ENCODE data around the gene NOL4L. TPM values are rescaled to one million over a fixed set of nuclear protein-coding genes. Genes with fewer than 3 reads are reported as not detected.

Gene NOL4L
- total and polyA plus RNA-seq, 9 donors = 10.4 to 20.0 (median 16.1) TPM

DNA sequence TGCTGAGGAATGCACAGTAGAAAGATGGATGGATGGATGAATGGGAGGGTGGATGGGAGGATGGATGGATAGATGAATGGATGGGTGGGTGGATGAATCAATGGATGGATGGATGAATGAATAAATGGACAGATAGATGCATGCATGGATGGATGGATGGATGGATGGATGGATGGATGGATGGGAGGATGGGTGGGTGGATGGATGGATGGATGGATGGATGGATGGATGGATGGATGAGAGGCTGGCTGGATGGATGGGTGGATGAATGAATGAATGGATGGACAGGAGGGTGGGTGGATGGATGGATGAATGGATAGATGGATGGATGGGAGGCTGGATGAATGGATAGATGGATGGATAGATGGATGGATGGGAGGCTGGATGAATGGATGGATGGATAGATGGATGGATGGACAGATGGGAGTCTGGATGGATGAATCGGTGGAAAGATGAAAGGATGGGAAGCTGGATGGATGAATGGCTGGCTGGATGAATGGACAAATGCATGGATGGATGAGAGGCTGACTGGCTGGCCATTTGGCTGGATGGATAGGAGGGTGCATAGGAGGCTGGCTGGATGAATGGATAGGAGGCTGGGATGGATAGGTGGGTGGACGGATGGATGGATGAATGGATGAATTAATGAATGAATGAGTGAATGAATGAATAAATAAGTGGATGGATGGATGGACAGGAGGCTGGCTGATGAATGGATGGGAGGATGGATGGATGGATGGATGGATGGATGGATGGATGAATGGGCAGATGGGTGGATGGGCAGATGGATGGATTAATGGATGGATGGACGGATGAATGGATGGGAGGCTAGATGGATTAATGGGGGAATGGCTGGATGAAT, 28.3 kb upstream of the NOL4L start:
- Histone ChIP-seq H3K27ac (ENCODE audit: low read length) (no peak overlapping the region), H3K9me3 (replicated peaks; ENCODE audit: control insufficient read depth, low read depth, low read length) (no peaks in the 10 kb centered on the region), H3K27me3 (ENCODE audit: control insufficient read depth, insufficient read depth, low read length) (no peaks in the 10 kb centered on the region), H3K36me3 (ENCODE audit: control insufficient read depth, insufficient read depth, low read length) (no peaks in the 10 kb centered on the region), H3K4me1 (ENCODE audit: control insufficient read depth, insufficient read depth, low read length) (peaks cover 25% of the 10 kb centered on the region), H3K4me3 (ENCODE audit: low read length) (no peak overlapping the region)
- WGBS (ENCODE audit: insufficient coverage) = 89% methylated on average over 3 of the region's 3 CpGs
- DNase-seq = no peak

DNA sequence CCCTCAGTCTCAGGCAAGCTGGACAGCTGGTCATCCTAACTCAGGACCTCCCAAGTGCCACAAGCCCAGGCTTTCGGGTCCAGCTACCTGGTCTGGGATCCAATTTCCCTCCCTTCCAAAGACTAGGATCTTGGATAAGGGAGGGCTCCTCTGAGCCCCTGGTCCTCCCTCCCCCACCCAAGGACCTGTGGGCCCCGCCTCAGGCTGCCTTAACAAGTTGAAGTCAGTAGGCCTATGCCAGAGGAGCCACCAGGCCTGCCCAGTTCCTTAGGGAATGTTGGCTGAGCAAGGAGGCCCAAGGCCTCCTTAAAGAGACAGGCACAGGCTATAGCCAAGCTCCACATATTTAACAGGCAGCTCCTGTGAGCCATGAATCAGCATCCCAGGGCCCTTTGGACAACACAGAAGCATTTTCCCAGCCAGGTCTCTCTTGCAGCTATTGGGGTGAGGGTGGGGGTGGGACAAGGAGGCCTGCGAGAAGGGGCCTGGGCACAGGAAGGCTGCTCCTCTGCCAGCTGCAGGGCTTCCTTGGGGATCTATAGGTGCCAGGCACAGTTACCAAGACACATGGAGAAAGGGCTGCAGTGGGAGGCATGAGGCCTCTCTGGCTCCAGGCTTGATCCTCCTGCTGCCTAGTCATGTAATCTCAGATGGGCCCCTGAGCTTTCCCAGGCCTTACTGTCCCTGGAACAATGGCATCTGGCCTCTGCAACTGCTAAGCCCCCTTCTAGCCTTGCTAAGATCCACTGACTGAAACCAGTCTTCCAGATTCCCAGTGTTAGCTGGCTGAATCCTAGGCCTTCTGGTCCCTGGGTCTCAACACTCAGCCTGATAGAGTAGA, 27.4 kb upstream of the NOL4L start:
- H3K36me3 ChIP-seq (ENCODE audit: control insufficient read depth, insufficient read depth, low read length) = no peaks in the 10 kb centered on the region
- no peaks in the 10 kb centered on the region for H3K9me3 ChIP-seq (replicated peaks; ENCODE audit: control insufficient read depth, low read depth, low read length)
- no peak overlapping the region for H3K27ac ChIP-seq (ENCODE audit: low read length)
- DNase-seq = no peak
- 85% methylated on average over 2 of the region's 3 CpGs for WGBS (ENCODE audit: insufficient coverage)
- no peak overlapping the region for H3K4me3 ChIP-seq (ENCODE audit: low read length)
- H3K4me1 ChIP-seq (ENCODE audit: control insufficient read depth, insufficient read depth, low read length) = peaks cover 28% of the 10 kb centered on the region
- no peaks in the 10 kb centered on the region for H3K27me3 ChIP-seq (ENCODE audit: control insufficient read depth, insufficient read depth, low read length)

DNA sequence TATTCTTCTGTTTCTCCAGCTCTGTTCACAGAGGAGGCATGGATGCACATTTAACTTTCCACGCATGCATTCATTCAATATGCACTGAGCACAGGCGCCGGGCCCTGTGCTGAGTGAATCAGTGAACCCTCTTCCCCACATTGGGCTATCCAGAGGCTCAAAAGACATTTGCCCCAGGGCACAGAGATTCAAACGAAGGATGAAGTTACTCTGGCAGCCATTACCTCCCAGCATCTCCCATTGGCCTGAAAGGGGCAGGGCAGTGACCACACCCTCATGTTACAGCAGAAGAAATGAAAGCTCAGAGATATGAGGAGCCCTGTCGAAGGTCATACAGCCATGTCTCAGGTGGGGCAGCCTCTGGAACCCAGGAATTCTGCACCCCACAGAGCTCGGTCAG, 26.7 kb upstream of the NOL4L start:
- WGBS (ENCODE audit: insufficient coverage) = 91% methylated on average over 6 of the region's 6 CpGs
- DNase-seq = no peak
- no peaks in the 10 kb centered on the region for H3K9me3 ChIP-seq (replicated peaks; ENCODE audit: control insufficient read depth, low read depth, low read length)
- H3K4me3 ChIP-seq (ENCODE audit: low read length) = no peak overlapping the region
- H3K4me1 ChIP-seq (ENCODE audit: control insufficient read depth, insufficient read depth, low read length) = peaks cover 30% of the 10 kb centered on the region
- H3K27me3 ChIP-seq (ENCODE audit: control insufficient read depth, insufficient read depth, low read length) = no peaks in the 10 kb centered on the region
- no peak overlapping the region for H3K27ac ChIP-seq (ENCODE audit: low read length)
- no peaks in the 10 kb centered on the region for H3K36me3 ChIP-seq (ENCODE audit: control insufficient read depth, insufficient read depth, low read length)

GRCh38 chr20:32611286-32611685, 26.2 kb upstream of the NOL4L start:
- H3K4me3 ChIP-seq (ENCODE audit: low read length) = no peak overlapping the region
- DNase-seq = no peak
- H3K27ac ChIP-seq (ENCODE audit: low read length) = no peak overlapping the region
- peaks cover 30% of the 10 kb centered on the region for H3K4me1 ChIP-seq (ENCODE audit: control insufficient read depth, insufficient read depth, low read length)
- H3K36me3 ChIP-seq (ENCODE audit: control insufficient read depth, insufficient read depth, low read length) = no peaks in the 10 kb centered on the region
- 54% methylated on average over 5 of the region's 7 CpGs for WGBS (ENCODE audit: insufficient coverage)
- no peaks in the 10 kb centered on the region for H3K9me3 ChIP-seq (replicated peaks; ENCODE audit: control insufficient read depth, low read depth, low read length)
- no peaks in the 10 kb centered on the region for H3K27me3 ChIP-seq (ENCODE audit: control insufficient read depth, insufficient read depth, low read length)

GRCh38 chr20:32610472-32611218, 25.5 kb upstream of the NOL4L start:
- DNase-seq = peak; percentile 54
- H3K4me1 ChIP-seq (ENCODE audit: control insufficient read depth, insufficient read depth, low read length) = peaks cover 30% of the 10 kb centered on the region
- peaks cover 6% of the 10 kb centered on the region for H3K27me3 ChIP-seq (ENCODE audit: control insufficient read depth, insufficient read depth, low read length)
- H3K9me3 ChIP-seq (replicated peaks; ENCODE audit: control insufficient read depth, low read depth, low read length) = no peaks in the 10 kb centered on the region
- no peak overlapping the region for H3K4me3 ChIP-seq (ENCODE audit: low read length)
- H3K27ac ChIP-seq (ENCODE audit: low read length) = no peak overlapping the region
- 12% methylated on average over 16 of the region's 17 CpGs for WGBS (ENCODE audit: insufficient coverage)
- no peaks in the 10 kb centered on the region for H3K36me3 ChIP-seq (ENCODE audit: control insufficient read depth, insufficient read depth, low read length)

DNA sequence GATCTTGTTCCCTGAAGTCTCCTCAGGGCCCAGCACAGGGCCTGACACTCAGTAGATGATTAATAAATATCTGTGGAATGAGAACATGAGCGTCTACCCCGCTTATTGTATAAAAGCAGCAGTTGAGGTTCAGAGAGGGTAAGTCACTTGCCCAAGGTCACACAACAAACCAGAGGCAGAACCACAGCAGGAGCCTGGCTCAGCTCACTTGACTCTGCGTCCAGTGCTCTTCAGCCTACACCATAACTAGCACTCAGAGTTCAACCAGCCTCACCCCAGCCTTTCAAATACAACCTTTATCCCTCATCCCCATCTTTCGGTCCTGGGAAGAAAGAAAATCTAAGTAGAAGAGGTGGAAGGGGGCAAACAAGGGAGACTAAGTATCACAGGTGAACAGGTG, 24.9 kb upstream of the NOL4L start:
- H3K9me3 ChIP-seq (replicated peaks; ENCODE audit: control insufficient read depth, low read depth, low read length) = no peaks in the 10 kb centered on the region
- H3K36me3 ChIP-seq (ENCODE audit: control insufficient read depth, insufficient read depth, low read length) = no peaks in the 10 kb centered on the region
- no peak overlapping the region for H3K4me3 ChIP-seq (ENCODE audit: low read length)
- peaks cover 12% of the 10 kb centered on the region for H3K27me3 ChIP-seq (ENCODE audit: control insufficient read depth, insufficient read depth, low read length)
- no peak for DNase-seq
- H3K27ac ChIP-seq (ENCODE audit: low read length) = no peak overlapping the region
- peaks cover 34% of the 10 kb centered on the region for H3K4me1 ChIP-seq (ENCODE audit: control insufficient read depth, insufficient read depth, low read length)
- no CpG with 5 or more reads among the region's 4 CpGs for WGBS (ENCODE audit: insufficient coverage)

DNA sequence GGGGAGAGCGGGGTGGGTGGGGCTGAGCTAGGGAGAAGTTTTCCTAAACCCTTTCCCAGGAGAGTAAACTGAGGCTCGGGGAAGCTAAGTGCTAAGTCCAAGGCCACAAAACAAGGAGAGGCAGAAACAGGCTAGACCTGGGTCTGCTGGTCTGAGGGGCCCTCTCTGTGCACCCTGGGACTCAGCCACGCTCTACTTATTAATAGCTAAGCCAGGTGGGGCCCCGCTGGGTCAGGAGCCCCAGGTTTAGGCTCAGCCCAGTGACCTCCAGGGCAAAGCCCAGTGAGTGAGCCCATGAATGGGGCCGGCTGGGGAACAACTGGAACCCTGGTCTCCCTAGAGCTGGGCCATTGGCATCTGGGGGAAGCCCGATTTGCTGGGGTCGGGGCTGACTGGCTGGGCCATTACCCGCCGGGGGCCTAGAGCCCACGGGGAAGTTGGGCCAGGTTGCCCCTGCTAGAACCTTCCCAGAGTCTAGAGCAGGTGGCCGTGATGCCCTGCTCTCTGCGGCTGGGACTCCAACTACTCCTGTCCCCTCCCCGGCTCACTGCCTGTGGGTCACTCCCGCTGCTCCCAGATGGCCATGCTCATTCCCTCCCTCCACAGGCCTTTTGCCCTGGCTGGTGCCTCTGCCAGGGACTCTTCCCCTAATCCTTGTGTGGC, 24.1 kb upstream of the NOL4L start:
- H3K4me1 ChIP-seq (ENCODE audit: control insufficient read depth, insufficient read depth, low read length) = peaks cover 36% of the 10 kb centered on the region
- no peak overlapping the region for H3K27ac ChIP-seq (ENCODE audit: low read length)
- 60% methylated on average over 10 of the region's 14 CpGs for WGBS (ENCODE audit: insufficient coverage)

GRCh38 chr20:32608664-32609015, 23.5 kb upstream of the NOL4L start:
- no peak for DNase-seq
- Histone ChIP-seq H3K27ac (ENCODE audit: low read length) (no peak overlapping the region), H3K27me3 (ENCODE audit: control insufficient read depth, insufficient read depth, low read length) (peaks cover 22% of the 10 kb centered on the region), H3K4me1 (ENCODE audit: control insufficient read depth, insufficient read depth, low read length) (peaks cover 36% of the 10 kb centered on the region), H3K4me3 (ENCODE audit: low read length) (no peak overlapping the region), H3K9me3 (replicated peaks; ENCODE audit: control insufficient read depth, low read depth, low read length) (no peaks in the 10 kb centered on the region), H3K36me3 (ENCODE audit: control insufficient read depth, insufficient read depth, low read length) (no peaks in the 10 kb centered on the region)
- 54% methylated on average over 5 of the region's 5 CpGs for WGBS (ENCODE audit: insufficient coverage)

More for the DNA sequence above, 24.1 kb upstream of the NOL4L start:
- Histone ChIP-seq H3K36me3 (ENCODE audit: control insufficient read depth, insufficient read depth, low read length) (no peaks in the 10 kb centered on the region), H3K9me3 (replicated peaks; ENCODE audit: control insufficient read depth, low read depth, low read length) (no peaks in the 10 kb centered on the region), H3K27me3 (ENCODE audit: control insufficient read depth, insufficient read depth, low read length) (peaks cover 18% of the 10 kb centered on the region), H3K4me3 (ENCODE audit: low read length) (no peak overlapping the region)
- no peak for DNase-seq

DNA sequence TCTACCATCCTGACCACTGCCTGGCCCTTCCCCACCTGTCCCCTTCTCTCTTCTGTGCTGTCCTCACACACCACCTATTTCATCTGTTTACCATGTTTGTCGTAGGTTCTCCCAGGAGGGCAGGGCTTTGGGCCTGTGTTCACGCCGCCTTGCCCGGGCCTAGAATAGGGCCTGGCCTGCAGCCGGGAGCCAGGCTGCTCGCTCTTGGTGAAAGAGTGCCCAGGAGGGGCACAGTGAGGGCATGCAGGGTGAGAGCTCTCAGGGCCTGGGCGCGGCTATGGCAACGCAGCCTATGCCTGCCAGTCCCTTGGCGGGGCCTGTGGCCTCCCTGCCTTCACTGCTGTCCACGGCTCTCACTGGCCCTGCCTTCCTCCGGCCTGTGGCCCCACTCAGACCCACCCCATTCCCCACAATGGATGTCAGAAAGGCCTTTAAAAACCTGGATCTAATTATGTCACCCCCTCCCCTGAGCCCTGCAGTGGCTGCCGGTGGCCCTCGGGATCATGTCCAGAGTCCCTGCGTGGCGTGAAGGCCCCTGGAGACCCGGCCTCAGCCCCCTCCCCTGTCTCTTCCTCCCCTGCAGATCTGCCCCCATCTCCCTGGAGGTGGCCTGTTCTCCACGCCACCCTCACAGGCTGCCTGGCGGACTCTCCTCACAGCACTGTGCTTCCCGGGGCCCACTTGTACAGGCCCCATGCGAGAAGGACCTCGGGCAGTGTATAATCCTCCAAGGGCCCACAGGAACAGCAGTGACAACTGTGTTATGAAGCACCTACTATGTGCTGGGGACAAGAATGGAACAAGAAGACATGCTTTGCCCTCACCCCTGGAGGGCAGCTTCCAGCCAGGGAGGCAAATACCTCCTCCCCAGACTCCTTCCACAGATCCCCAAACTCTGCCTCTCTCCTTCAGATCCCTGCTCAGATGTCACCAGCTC, 22.9 kb upstream of the NOL4L start:
- 75% methylated on average over 19 of the region's 22 CpGs for WGBS (ENCODE audit: insufficient coverage)
- Histone ChIP-seq H3K9me3 (replicated peaks; ENCODE audit: control insufficient read depth, low read depth, low read length) (no peaks in the 10 kb centered on the region), H3K27me3 (ENCODE audit: control insufficient read depth, insufficient read depth, low read length) (peaks cover 22% of the 10 kb centered on the region), H3K4me3 (ENCODE audit: low read length) (no peak overlapping the region), H3K4me1 (ENCODE audit: control insufficient read depth, insufficient read depth, low read length) (peaks cover 36% of the 10 kb centered on the region), H3K27ac (ENCODE audit: low read length) (no peak overlapping the region), H3K36me3 (ENCODE audit: control insufficient read depth, insufficient read depth, low read length) (no peaks in the 10 kb centered on the region)
- DNase-seq = no peak
